Measurements from ENCODE around the gene SMPD3. TPM values are rescaled to one million over a fixed set of nuclear protein-coding genes. Genes with fewer than 3 reads are reported as not detected.

The SMPD3 gene
- total and polyA plus RNA-seq, 2 experiments from 2014 or later = 0.27 to 2.8 TPM

DNA sequence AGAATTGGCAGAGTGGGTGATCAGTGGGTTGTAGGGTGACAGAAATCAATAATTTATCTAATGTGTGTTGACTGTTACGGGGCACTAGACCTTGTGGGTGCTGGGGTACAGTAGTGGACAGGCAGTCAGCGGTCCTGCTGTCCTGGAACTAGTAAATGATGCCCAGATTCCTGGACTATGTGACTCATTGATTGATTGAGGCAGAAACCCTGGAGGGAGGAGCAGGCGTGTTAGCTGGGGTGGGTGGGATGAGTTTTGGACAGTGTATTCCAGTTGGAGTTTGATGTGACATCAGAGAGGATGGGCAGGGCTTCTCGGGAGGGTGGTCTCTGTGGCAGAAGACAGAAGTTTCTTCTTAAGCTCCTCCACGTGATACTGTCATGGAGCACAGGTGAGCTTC, 113.1 kb downstream of the SMPD3 start:
- Histone ChIP-seq H3K27me3 (no peaks in the 10 kb centered on the region), H3K27ac (no peak overlapping the region), H3K4me3 (no peak overlapping the region), H3K9me3 (ENCODE audit: low read depth) (no peaks in the 10 kb centered on the region), H3K36me3 (peaks cover 22% of the 10 kb centered on the region), H3K4me1 (ENCODE audit: low read depth) (peaks cover 12% of the 10 kb centered on the region)
- DNase-seq (ENCODE audit: low read depth in 1 of 2, low spot score in 1 of 2) = no peak
- no peak for TF ChIP-seq CTCF (IDR thresholded peaks at IDR 0.05; ENCODE audit: low read depth, low read length)

- TF ChIP-seq CTCF (IDR thresholded peaks at IDR 0.05; ENCODE audit: low read depth, low read length) = no peak
- Histone ChIP-seq H3K36me3 (peaks cover 2% of the 10 kb centered on the region), H3K4me3 (no peak overlapping the region), H3K4me1 (ENCODE audit: low read depth) (peaks cover 12% of the 10 kb centered on the region), H3K9me3 (ENCODE audit: low read depth) (no peaks in the 10 kb centered on the region), H3K27ac (peak overlapping the region; percentile 83), H3K27me3 (no peaks in the 10 kb centered on the region)
- peak; percentile 14 to 52 for DNase-seq (ENCODE audit: low read depth in 1 of 2, low spot score in 1 of 2)
Measured at GRCh38 chr16:68332411-68333121, 115.7 kb downstream of the SMPD3 start.

- Histone ChIP-seq H3K27ac (peak overlapping the region; percentile 83), H3K4me3 (no peak overlapping the region), H3K4me1 (ENCODE audit: low read depth) (peaks cover 12% of the 10 kb centered on the region), H3K9me3 (ENCODE audit: low read depth) (no peaks in the 10 kb centered on the region), H3K36me3 (no peaks in the 10 kb centered on the region), H3K27me3 (no peaks in the 10 kb centered on the region)
- no peak for TF ChIP-seq CTCF (IDR thresholded peaks at IDR 0.05; ENCODE audit: low read depth, low read length)
- DNase-seq (ENCODE audit: low read depth in 1 of 2, low spot score in 1 of 2) = no peak
Measured at GRCh38 chr16:68331879-68332410, 116.4 kb downstream of the SMPD3 start.

DNA sequence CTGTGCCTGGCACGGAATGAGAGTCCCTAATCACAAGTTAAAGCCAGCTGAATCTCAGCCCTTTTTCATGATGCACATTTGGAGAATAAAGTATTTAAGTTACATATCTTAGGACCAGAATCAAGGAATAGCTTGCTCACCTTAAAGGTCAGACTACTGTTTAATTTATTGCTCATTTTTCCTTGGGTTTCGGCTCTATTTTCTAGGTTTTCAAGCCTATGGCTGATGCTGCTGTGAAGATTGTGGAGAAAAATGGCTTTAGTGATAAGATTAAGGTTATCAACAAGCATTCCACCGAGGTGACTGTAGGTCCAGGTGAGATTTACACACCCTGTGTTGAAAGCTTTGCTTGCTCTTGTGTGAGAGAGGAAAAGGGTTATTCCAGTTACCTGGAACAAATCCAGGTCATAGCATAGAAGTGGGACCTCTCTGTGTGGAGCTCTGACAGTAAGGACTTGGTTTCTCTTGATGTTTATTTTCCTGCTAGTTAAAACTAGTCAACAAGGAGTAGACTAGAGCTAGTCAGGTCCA, 119.4 kb downstream of the SMPD3 start:
- H3K4me3 ChIP-seq = no peak overlapping the region
- H3K27ac ChIP-seq = no peak overlapping the region
- peaks cover 9% of the 10 kb centered on the region for H3K36me3 ChIP-seq

More for the DNA sequence above, 119.4 kb downstream of the SMPD3 start:
- no peaks in the 10 kb centered on the region for H3K9me3 ChIP-seq (ENCODE audit: low read depth)
- H3K27me3 ChIP-seq = no peaks in the 10 kb centered on the region
- no peak for TF ChIP-seq CTCF (IDR thresholded peaks at IDR 0.05; ENCODE audit: low read depth, low read length)
- DNase-seq (ENCODE audit: low read depth in 1 of 2, low spot score in 1 of 2) = no peak
- H3K4me1 ChIP-seq (ENCODE audit: low read depth) = peaks cover 12% of the 10 kb centered on the region
